Measurements from ENCODE around the gene NKX1-1. TPM values are rescaled to one million over a fixed set of nuclear protein-coding genes. Genes with fewer than 3 reads are reported as not detected.

NKX1-1 gene
- total RNA-seq, 2 experiments from 2014 or later: not detected

- DNase-seq: no peak
- H3K27ac Mint-ChIP-seq: no peak overlapping the region
- no peaks in the 10 kb centered on the region for H3K4me1 Mint-ChIP-seq
- H3K4me3 Mint-ChIP-seq: no peak overlapping the region
- no peaks in the 10 kb centered on the region for H3K36me3 Mint-ChIP-seq (ENCODE audit: low read depth)
- POLR2A ChIA-PET: no interaction called here
- no peaks in the 10 kb centered on the region for H3K9me3 Mint-ChIP-seq
- CTCF ChIA-PET: no interaction called here
- no peaks in the 10 kb centered on the region for H3K27me3 Mint-ChIP-seq
These were observed 42.7 kb downstream of the NKX1-1 start for GRCh38 chr4:1363513-1363912.

- CTCF ChIA-PET: no interaction called here
- DNase-seq: no peak
- H3K4me3 Mint-ChIP-seq: no peak overlapping the region
- H3K4me1 Mint-ChIP-seq: no peaks in the 10 kb centered on the region
- POLR2A ChIA-PET: no interaction called here
- H3K27ac Mint-ChIP-seq: no peak overlapping the region
- no peaks in the 10 kb centered on the region for H3K27me3 Mint-ChIP-seq
- no peaks in the 10 kb centered on the region for H3K36me3 Mint-ChIP-seq (ENCODE audit: low read depth)
- H3K9me3 Mint-ChIP-seq: no peaks in the 10 kb centered on the region
These were observed 43.7 kb downstream of the NKX1-1 start for GRCh38 chr4:1362521-1362920.

GRCh38 chr4:1362046-1362445, 44.2 kb downstream of the NKX1-1 start:
- ChIA-PET CTCF (no interaction called here), POLR2A (no interaction called here)
- Mint-ChIP-seq H3K9me3 (no peaks in the 10 kb centered on the region), H3K36me3 (ENCODE audit: low read depth) (no peaks in the 10 kb centered on the region), H3K4me3 (no peak overlapping the region), H3K4me1 (no peaks in the 10 kb centered on the region), H3K27ac (no peak overlapping the region), H3K27me3 (no peaks in the 10 kb centered on the region)
- no peak for DNase-seq

GRCh38 chr4:1361431-1361830, 44.8 kb downstream of the NKX1-1 start:
- ChIA-PET CTCF (no interaction called here), POLR2A (no interaction called here)
- DNase-seq: no peak
- Mint-ChIP-seq H3K9me3 (no peaks in the 10 kb centered on the region), H3K4me3 (no peak overlapping the region), H3K27me3 (no peaks in the 10 kb centered on the region), H3K36me3 (ENCODE audit: low read depth) (no peaks in the 10 kb centered on the region), H3K4me1 (no peaks in the 10 kb centered on the region), H3K27ac (no peak overlapping the region)

- no peak overlapping the region for H3K27ac Mint-ChIP-seq
- no peaks in the 10 kb centered on the region for H3K27me3 Mint-ChIP-seq
- ChIA-PET CTCF (no interaction called here), POLR2A (no interaction called here)
- no peaks in the 10 kb centered on the region for H3K9me3 Mint-ChIP-seq
- H3K36me3 Mint-ChIP-seq (ENCODE audit: low read depth): no peaks in the 10 kb centered on the region
- no peak for DNase-seq
- H3K4me1 Mint-ChIP-seq: no peaks in the 10 kb centered on the region
- no peak overlapping the region for H3K4me3 Mint-ChIP-seq
These were observed 45.6 kb downstream of the NKX1-1 start for GRCh38 chr4:1360423-1361283.

- POLR2A ChIA-PET: no interaction called here
- H3K4me3 Mint-ChIP-seq: no peak overlapping the region
- H3K9me3 Mint-ChIP-seq: no peaks in the 10 kb centered on the region
- no peaks in the 10 kb centered on the region for H3K27me3 Mint-ChIP-seq
- no peak overlapping the region for H3K27ac Mint-ChIP-seq
- no peak for DNase-seq
- H3K4me1 Mint-ChIP-seq: no peaks in the 10 kb centered on the region
- H3K36me3 Mint-ChIP-seq (ENCODE audit: low read depth): no peaks in the 10 kb centered on the region
- CTCF ChIA-PET: interaction anchor here (1.1 kb wide), 1 partner anchor 152 kb away, joined by 3 read pairs; no protein-coding TSS in a partner anchor
These were observed 46.3 kb downstream of the NKX1-1 start for GRCh38 chr4:1359976-1360375.

- H3K4me1 Mint-ChIP-seq: no peaks in the 10 kb centered on the region
- DNase-seq: no peak
- H3K36me3 Mint-ChIP-seq (ENCODE audit: low read depth): no peaks in the 10 kb centered on the region
- POLR2A ChIA-PET: no interaction called here
- H3K9me3 Mint-ChIP-seq: no peaks in the 10 kb centered on the region
- H3K4me3 Mint-ChIP-seq: no peak overlapping the region
- CTCF ChIA-PET: interaction anchor here (1.1 to 1.5 kb wide), 2 partner anchors 12 to 152 kb away, joined by 3 read pairs; partner anchors contain the start of gene UVSSA
- H3K27ac Mint-ChIP-seq: no peak overlapping the region
- no peaks in the 10 kb centered on the region for H3K27me3 Mint-ChIP-seq
These were observed 47.1 kb downstream of the NKX1-1 start for GRCh38 chr4:1359144-1359501.

- Mint-ChIP-seq H3K9me3 (no peaks in the 10 kb centered on the region), H3K4me1 (no peaks in the 10 kb centered on the region), H3K36me3 (ENCODE audit: low read depth) (no peaks in the 10 kb centered on the region), H3K27ac (no peak overlapping the region), H3K4me3 (no peak overlapping the region), H3K27me3 (no peaks in the 10 kb centered on the region)
- no peak for DNase-seq
- CTCF ChIA-PET: interaction anchor here (1.1 to 1.5 kb wide), 2 partner anchors 12 to 271 kb away, joined by 3 to 4 read pairs; partner anchors contain the start of gene UVSSA
- POLR2A ChIA-PET: no interaction called here
These were observed 47.7 kb downstream of the NKX1-1 start for GRCh38 chr4:1358421-1359143.

GRCh38 chr4:1357356-1358248, 48.6 kb downstream of the NKX1-1 start:
- ChIA-PET CTCF (interaction anchor here (1.1 to 2.4 kb wide), 2 partner anchors 11 to 272 kb away, joined by 4 to 13 read pairs; partner anchors contain the start of gene UVSSA), POLR2A (no interaction called here)
- H3K27ac Mint-ChIP-seq: no peak overlapping the region
- H3K27me3 Mint-ChIP-seq: no peaks in the 10 kb centered on the region
- no peak for DNase-seq
- H3K4me3 Mint-ChIP-seq: no peak overlapping the region
- H3K9me3 Mint-ChIP-seq: no peaks in the 10 kb centered on the region
- H3K36me3 Mint-ChIP-seq (ENCODE audit: low read depth): peaks cover 2% of the 10 kb centered on the region
- H3K4me1 Mint-ChIP-seq: no peaks in the 10 kb centered on the region

- peak; percentile 44 for DNase-seq
- H3K27ac Mint-ChIP-seq: no peak overlapping the region
- ChIA-PET POLR2A (interaction anchor here (0.9 kb wide), 1 partner anchor 9 kb away, joined by 7 read pairs; the partner anchor contains the start of gene UVSSA), CTCF (interaction anchor here (0.7 to 2.4 kb wide), 10 partner anchors 9 to 353 kb away, joined by 3 to 13 read pairs (median 3); partner anchors contain the start of genes MAEA and UVSSA)
- H3K36me3 Mint-ChIP-seq (ENCODE audit: low read depth): peaks cover 6% of the 10 kb centered on the region
- H3K27me3 Mint-ChIP-seq: no peaks in the 10 kb centered on the region
- peaks cover 7% of the 10 kb centered on the region for H3K4me1 Mint-ChIP-seq
- no peaks in the 10 kb centered on the region for H3K9me3 Mint-ChIP-seq
- H3K4me3 Mint-ChIP-seq: no peak overlapping the region
These were observed 49.9 kb downstream of the NKX1-1 start for GRCh38 chr4:1356181-1356998.

GRCh38 chr4:1355378-1355777, 50.9 kb downstream of the NKX1-1 start:
- Mint-ChIP-seq H3K9me3 (no peaks in the 10 kb centered on the region), H3K4me3 (no peak overlapping the region), H3K27me3 (no peaks in the 10 kb centered on the region), H3K4me1 (peaks cover 10% of the 10 kb centered on the region), H3K36me3 (ENCODE audit: low read depth) (peaks cover 6% of the 10 kb centered on the region), H3K27ac (no peak overlapping the region)
- no peak for DNase-seq
- POLR2A ChIA-PET: interaction anchor here (0.9 to 1.1 kb wide), 2 partner anchors 8 to 106 kb away, joined by 4 to 7 read pairs; partner anchors contain the start of genes CTBP1 and UVSSA
- CTCF ChIA-PET: interaction anchor here (0.8 to 4.3 kb wide), 8 partner anchors 70 to 354 kb away, joined by 3 to 15 read pairs (median 3); no protein-coding TSS in a partner anchor

GRCh38 chr4:1354983-1355275, 51.3 kb downstream of the NKX1-1 start:
- DNase-seq: no peak
- ChIA-PET CTCF (interaction anchor here (0.8 to 4.3 kb wide), 5 partner anchors 97 to 353 kb away, joined by 3 to 15 read pairs (median 3); no protein-coding TSS in a partner anchor), POLR2A (interaction anchor here (1.1 kb wide), 1 partner anchor 106 kb away, joined by 4 read pairs; the partner anchor contains the start of gene CTBP1)
- H3K27ac Mint-ChIP-seq: no peak overlapping the region
- H3K4me1 Mint-ChIP-seq: peaks cover 11% of the 10 kb centered on the region
- H3K36me3 Mint-ChIP-seq (ENCODE audit: low read depth): peaks cover 6% of the 10 kb centered on the region
- H3K9me3 Mint-ChIP-seq: no peaks in the 10 kb centered on the region
- no peaks in the 10 kb centered on the region for H3K27me3 Mint-ChIP-seq
- no peak overlapping the region for H3K4me3 Mint-ChIP-seq
